HG03196 (cell line): Measurements from ENCODE around the gene E2F1.
"Not testable (repeated sequence)": the region's sequence is repeated elsewhere in the genome, so short reads cannot be mapped to it uniquely, and the experiment has no call there.

Source experiments
- ATAC-seq: cut with Tn5 transposase; IDR thresholded peaks from one replicate; pipeline ENCODE4 v1.9.1; 2021; ENCODE audit not compliant: unreplicated experiment

E2F1 gene

DNA sequence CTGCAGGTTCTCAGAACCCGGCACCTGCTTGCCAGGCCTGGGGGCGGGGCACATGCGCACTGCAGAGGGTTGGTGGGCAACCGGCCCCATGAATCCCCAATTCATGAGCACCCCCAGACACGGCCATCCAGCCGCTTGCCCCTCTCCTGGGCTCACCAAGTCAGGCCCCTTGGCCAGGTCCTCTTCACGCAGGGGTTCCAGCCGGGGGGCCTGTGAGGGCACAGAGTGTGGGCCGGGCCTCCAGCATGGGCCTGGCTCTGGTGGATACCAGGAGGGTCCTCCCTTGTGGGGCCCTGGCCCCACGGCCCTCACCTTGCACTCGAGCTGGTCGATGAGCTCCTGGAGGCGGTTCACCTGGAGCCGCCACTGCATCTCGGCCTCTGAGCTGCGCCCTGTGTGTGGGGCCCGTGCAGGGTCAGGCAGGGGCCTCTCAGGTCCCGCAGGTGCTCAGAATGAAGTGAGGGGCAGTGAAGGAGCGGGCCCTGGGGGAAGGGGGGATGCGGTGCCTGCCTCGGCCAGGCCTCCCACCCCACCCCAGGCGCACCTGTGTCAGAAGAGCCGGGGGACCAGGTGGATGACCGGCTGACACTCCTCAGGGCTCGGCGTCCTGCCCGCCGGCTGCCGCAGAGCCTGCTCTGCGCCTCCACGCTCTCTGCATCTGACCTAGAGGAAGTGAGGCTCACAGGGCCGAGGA lies 26.7 kb downstream of the E2F1 start:
- no peak for ATAC-seq

DNA sequence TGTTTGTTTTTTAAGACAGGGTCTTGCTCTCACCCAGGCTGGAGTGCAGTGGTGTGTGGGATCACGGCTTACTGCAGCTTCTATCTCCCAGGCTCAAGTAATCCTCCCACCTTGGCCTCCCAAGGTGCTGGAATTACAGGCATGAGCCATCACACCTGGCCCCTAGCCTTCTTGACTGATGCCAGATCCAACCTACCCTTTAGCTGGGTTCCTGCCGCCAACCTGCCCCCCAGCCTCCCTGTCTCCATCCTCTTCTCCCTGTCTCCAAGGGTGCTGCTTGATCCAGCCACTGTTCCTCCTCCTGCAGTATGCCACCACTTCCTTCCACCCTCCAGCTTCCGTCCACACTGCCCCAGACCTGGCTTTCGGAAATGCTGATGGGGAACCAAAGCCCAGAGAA lies 27.3 kb downstream of the E2F1 start:
- ATAC-seq, result no peak

DNA sequence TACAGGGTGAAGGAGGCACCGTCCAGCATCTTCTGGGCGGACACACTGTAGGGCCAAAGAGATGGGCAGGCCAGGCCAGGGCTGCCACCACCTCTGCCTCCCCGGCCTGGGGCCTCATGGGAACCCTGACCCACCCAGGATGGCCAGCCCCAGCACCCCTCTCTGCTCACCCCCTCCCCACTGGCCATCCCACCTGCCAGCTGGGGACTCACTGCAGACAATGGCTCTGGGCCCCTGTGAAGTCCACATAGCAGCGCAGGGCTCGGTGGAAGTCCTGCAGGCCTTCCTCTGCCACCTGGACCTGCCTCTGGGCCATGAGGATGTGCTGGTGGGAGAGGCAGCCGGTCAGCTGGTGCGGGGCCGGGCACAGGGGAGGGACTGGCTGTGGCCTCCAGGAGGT lies 27.7 kb downstream of the E2F1 start:
- ATAC-seq, result no peak

GRCh38 chr20:33657704-33658095 lies 28.5 kb downstream of the E2F1 start:
- no peak for ATAC-seq

DNA sequence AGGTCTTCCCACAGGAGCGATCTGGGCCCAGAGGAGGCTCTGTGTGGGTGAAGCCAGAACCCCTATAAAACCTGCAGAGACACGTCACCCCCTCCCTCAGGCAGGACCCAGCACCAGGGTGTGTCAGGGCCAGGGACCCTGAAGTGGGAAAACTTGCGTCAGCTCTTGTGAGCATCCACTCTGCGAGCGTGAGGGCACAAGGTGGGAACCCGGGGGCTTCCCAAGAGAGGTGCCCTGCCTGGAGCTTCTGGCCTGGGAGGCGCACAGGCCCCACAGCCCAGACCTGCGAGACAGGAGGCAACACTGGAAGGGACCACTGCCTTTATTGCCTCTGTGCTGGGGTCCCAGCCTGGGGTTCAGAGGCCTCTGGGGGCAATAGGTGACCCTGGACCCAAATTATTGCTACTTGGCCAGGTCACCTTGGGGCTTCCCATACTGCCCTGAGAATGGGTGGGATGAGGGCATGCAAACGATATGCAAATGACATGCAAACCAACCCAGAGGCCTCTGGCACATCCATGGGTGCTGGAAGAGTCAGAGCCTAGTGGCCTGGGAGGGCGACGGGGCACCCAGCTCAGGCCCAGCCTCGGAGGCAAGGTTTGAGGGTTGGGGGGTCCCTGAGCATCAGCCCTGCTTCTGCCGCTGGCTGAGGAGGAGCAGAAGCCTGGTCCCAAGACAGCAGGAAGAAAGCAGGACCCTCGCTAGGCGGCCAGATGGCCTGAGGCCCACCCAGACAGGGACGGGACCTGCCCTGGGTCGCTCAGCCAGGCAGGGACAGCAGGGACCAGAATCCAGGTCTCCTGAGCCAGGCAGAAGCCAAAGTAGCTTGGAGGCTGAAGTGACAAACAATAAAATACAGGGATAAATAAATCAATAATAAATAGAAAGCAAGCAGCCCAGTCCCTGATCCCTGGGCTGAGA lies 29.1 kb downstream of the E2F1 start:
- ATAC-seq, result no peak

GRCh38 chr20:33656010-33656782 lies 30.0 kb downstream of the E2F1 start:
- ATAC-seq, result no peak

GRCh38 chr20:33655164-33655563 lies 31.0 kb downstream of the E2F1 start:
- no peak for ATAC-seq

- no peak for ATAC-seq
These were observed 31.5 kb downstream of the E2F1 start for GRCh38 chr20:33654680-33655161.

DNA sequence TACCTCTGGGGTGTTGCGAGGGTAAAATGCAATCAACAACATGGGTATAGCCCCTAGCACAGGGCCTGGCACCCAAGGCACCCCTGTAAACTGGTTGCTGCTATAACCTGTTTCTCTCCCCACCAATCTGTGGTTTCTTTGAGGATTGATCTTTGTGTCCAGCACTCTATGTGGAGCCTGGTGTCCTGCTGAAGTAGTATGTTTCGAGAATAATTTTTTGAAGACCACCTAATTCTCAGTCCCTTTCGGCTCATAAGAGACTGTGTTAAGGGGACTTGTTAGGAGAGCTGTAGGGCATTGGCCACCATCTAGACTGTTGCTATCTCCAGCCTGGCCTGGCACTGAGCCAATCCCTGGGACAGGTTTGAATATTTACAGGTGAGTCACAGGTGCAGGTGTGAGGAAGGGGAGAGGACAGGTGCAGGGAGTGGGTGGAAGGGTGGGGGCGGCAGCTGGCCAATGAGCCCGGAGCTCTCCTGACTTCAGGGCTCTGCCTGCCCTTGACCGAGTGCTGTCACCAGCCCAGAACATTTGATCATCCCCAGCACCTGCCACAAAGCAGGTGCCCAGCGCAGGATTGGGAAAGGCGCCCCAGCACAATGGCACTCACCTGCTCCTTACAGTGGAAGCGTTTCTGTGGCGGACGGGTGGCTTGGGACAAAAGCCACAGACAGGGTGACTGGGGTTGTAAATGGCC lies 32.1 kb downstream of the E2F1 start:
- no peak for ATAC-seq

DNA sequence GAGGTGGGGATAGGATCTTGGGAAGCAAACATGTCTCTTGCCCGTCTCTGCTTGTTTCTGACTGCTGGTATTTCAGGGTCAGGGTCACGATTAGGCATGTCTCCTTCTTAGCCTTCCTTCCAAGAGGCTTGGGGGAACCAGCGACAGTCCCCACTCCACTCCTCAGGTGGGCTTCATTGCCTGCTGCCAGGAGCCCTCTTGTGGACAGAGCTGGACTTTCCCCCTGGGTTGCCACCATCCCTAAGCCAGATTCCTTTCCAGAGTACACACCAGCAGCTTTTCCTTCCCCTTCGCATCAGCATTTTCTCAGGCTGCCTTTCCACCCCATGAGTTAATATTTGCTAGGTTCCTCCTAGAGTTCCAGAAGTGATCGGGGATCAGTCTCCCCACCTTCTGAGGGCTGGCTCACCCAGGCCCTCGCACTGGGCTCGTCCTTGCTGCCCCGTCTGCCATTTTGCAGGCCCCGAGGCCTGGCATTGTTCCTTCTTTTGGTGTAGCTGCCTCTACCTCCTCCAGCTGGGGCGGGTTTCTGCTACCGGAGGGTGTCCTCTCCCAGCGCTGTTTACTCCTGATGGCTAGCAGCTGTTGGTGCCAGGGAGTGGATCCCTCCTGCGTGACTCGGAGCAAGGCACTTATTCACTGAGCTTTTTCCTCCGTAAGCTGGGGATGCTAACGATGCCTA lies 32.8 kb downstream of the E2F1 start:
- ATAC-seq, result no peak

- ATAC-seq, result no peak
These were observed 34.6 kb downstream of the E2F1 start for GRCh38 chr20:33651562-33652048.

GRCh38 chr20:33650753-33651561 lies 35.2 kb downstream of the E2F1 start:
- no peak for ATAC-seq

DNA sequence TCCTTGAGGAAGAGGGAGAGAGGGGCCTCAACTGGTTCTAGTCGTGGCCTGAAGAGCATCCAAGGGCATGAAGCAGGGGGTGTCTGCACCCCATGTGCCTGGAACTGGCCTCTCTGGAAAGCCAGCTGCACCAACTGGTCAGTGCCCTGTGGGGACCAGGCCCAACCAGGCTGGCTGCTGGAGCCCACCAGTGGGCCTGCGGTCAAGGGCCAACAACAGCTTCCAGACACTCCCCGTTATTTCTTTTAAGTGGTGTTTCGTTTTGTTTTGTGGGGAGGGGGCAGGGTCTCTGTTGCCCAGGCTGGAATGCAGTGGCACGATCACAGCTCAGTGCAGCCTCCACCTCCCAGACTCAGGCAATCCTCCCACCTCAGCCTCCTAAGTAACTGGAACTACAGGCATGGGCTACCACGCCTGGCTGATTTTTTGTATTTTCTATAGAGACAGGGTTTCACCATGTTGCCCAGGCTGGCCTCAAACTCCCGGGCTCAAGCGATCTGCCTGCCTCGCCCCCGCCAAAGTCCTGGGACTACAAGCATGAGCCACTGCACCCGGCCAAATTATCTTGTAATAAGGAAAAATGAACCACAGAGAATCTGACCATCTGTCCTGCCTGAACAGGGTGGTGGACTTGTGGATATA lies 36.0 kb downstream of the E2F1 start:
- ATAC-seq, result no peak

GRCh38 chr20:33649201-33649681 lies 36.9 kb downstream of the E2F1 start:
- no peak for ATAC-seq

- ATAC-seq, result no peak
These were observed 37.7 kb downstream of the E2F1 start for GRCh38 chr20:33648396-33649004.

DNA sequence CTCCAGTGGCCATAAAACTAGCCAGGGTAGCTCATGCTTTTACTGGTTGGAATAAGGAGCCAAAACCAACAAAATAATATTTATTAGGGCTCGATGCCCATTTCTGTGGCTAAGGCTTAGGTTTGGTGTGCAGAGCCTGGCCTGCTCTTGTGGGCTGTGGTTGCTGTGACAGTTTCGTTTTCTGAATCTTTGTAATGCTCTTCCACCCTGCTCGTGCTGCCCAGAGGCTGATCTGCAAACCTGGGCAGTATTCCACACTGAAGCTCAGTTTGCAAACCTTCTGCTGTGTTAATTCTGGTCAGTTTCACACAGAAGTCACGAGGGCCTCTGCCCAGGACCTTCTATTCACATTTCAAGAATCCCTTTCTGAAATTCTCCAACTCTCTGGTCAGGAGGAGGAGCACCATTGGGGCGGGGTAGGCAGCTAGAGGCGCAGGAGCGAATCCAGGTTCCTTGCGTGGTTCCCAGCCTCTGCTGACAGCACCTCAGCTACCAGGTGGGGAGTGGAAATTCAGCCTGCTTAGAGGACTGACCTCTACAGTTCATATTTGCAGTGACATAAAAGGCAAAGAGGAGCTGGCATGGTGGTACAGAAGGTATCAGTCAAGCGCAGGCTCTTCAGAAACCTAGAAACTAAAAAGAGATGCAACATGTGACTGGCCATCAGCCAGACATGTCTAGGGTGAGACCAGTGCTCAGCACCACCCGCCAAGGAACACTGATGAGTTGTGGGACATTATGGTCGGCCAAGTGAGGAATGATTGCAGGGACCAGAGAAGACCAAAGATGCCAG lies 38.4 kb downstream of the E2F1 start:
- ATAC-seq, result peak; percentile 53

DNA sequence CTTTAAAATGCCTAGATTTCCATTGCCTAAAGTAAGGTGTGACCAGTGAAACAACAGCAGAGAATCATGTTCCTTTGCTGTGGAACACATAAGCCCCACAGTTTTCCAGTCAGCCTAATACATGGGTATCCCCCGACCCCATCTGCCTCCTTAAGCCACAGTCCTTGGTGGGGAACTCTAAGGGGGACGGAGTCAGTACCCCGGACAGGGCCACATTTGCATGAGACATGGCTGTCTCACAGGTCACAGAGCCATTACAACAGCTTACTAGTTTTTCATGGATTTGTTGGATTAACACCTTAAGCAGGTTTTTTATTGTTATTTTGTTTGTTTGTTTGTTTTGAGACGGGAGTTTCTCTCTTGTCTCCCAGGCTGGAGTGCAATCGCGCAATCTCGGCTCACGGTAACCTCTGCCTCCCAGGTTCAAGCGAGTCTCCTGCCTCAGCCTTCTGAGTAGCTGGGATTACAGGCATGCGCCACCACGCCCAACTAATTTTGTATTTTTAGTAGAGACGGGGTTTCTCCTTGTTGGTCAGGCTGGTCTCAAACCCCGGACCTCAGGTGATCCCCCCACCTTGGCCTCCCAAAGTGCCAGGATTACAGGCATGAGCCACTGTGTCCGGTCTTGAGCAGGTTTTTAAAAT lies 39.1 kb downstream of the E2F1 start:
- ATAC-seq, result not testable (repeated sequence)
